ENCODE results near the gene CTRB2. TPM values are rescaled to one million over a fixed set of nuclear protein-coding genes. Genes with fewer than 3 reads are reported as not detected.
"Not testable (repeated sequence)": the region's sequence is repeated elsewhere in the genome, so short reads cannot be mapped to it uniquely, and the experiment has no call there.

Gene CTRB2
- total RNA-seq, 1 donor from 2014 or later, result not detected

DNA sequence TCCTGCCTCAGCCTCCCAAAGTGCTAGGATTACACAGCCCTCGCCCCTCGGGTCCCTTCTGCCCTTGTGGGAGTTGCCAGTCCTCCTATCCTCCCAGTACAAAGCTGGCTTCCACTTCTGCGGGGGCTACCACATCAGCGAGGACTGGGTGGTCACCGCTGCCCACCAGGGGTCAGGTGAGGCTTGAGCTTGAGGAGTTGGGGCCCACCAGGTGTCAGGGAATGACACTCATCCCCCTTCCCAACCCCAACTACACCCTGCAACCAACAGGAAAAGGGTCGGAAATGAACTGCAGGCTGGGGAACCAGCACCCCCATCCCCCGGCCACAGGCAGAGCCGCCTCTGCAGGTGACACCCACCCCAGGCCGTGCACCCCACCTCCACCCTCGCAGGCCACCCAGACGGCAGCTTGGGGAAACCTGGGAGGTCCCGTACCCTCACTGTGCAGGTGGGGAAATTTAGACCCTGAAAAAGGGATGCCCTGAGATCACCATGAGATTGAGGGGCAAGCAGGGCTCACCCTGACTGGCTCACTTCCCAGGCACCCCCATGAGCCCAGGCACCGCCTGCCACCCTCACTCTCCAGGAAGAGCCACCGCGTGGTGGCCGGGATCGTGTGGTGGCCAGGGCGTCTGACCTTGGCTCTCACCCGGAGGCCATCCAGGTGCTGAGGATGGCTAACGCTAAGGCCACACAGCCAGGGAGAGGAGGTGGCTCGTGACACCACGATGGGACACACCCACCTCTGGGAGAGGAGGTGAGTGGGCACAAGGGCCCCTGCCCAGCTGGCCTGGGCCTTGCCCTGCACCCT lies 19.8 kb upstream of the CTRB2 start:
- Mint-ChIP-seq H3K9me3 (no peaks in the 10 kb centered on the region), H3K27me3 (ENCODE audit: low read depth) (peaks cover 6% of the 10 kb centered on the region), H3K27ac (ENCODE audit: unreplicated experiment) (no peak overlapping the region), H3K36me3 (ENCODE audit: low read depth) (peaks cover 3% of the 10 kb centered on the region), H3K4me3 (no peak overlapping the region), H3K4me1 (peaks cover 5% of the 10 kb centered on the region)
- TF ChIP-seq, protein P1, sequence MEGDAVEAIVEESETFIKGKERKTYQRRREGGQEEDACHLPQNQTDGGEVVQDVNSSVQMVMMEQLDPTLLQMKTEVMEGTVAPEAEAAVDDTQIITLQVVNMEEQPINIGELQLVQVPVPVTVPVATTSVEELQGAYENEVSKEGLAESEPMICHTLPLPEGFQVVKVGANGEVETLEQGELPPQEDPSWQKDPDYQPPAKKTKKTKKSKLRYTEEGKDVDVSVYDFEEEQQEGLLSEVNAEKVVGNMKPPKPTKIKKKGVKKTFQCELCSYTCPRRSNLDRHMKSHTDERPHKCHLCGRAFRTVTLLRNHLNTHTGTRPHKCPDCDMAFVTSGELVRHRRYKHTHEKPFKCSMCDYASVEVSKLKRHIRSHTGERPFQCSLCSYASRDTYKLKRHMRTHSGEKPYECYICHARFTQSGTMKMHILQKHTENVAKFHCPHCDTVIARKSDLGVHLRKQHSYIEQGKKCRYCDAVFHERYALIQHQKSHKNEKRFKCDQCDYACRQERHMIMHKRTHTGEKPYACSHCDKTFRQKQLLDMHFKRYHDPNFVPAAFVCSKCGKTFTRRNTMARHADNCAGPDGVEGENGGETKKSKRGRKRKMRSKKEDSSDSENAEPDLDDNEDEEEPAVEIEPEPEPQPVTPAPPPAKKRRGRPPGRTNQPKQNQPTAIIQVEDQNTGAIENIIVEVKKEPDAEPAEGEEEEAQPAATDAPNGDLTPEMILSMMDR (conservative IDR thresholded peaks at IDR 0.05), result no peak
- no peak for DNase-seq (ENCODE audit: low read depth, low spot score)

DNA sequence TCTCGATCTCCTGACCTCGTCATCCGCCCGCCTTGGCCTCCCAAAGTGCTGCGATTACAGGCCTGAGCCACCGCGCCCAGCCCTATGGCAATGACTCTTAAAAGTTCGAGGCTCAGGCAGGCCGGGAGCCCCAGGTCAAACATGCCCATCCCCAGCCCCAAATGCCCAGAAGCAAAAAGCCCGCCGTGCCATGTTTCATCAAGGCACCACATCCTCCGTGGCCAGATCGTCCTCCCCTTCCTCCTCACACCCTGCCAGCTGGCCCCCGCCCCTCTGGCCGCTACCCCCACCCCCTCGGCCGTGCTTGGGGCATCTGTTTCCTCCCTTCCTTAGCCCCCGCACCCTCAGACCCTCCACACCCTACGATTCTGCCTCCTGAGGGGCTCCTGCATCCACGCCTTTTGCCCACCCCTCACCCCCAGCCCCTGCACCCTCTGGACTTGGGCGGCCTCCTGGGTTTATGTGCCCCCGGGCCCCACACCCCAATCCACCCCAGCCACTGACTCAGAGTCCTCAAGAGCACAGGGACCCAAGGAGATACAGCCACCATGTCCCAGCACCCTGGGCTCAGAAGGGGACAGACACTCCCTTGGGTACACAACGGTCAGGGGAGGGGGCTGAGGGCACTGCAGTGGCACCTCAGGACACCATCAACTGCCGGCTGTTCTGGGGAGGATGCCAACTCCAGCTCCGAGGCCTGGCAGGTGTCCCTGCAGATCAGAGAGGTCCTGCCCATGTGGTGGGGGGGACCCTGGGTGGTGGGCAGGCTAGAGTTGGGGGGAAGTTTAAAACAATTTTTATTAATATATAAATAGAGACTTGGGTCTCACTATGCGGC lies 18.9 kb upstream of the CTRB2 start:
- Mint-ChIP-seq H3K4me1 (peaks cover 5% of the 10 kb centered on the region), H3K27ac (ENCODE audit: unreplicated experiment) (no peak overlapping the region), H3K4me3 (peak overlapping the region; percentile 34), H3K36me3 (ENCODE audit: low read depth) (no peaks in the 10 kb centered on the region), H3K27me3 (ENCODE audit: low read depth) (peaks cover 6% of the 10 kb centered on the region), H3K9me3 (no peaks in the 10 kb centered on the region)
- TF ChIP-seq, protein P1 (conservative IDR thresholded peaks at IDR 0.05), result no peak
- DNase-seq (ENCODE audit: low read depth, low spot score), result no peak

GRCh38 chr16:75225092-75225491 lies 18.1 kb upstream of the CTRB2 start:
- TF ChIP-seq, protein P1 (conservative IDR thresholded peaks at IDR 0.05), result no peak
- Mint-ChIP-seq H3K9me3 (no peaks in the 10 kb centered on the region), H3K4me3 (no peak overlapping the region), H3K4me1 (no peaks in the 10 kb centered on the region), H3K36me3 (ENCODE audit: low read depth) (no peaks in the 10 kb centered on the region), H3K27me3 (ENCODE audit: low read depth) (peaks cover 3% of the 10 kb centered on the region), H3K27ac (ENCODE audit: unreplicated experiment) (no peak overlapping the region)
- no peak for DNase-seq (ENCODE audit: low read depth, low spot score)

DNA sequence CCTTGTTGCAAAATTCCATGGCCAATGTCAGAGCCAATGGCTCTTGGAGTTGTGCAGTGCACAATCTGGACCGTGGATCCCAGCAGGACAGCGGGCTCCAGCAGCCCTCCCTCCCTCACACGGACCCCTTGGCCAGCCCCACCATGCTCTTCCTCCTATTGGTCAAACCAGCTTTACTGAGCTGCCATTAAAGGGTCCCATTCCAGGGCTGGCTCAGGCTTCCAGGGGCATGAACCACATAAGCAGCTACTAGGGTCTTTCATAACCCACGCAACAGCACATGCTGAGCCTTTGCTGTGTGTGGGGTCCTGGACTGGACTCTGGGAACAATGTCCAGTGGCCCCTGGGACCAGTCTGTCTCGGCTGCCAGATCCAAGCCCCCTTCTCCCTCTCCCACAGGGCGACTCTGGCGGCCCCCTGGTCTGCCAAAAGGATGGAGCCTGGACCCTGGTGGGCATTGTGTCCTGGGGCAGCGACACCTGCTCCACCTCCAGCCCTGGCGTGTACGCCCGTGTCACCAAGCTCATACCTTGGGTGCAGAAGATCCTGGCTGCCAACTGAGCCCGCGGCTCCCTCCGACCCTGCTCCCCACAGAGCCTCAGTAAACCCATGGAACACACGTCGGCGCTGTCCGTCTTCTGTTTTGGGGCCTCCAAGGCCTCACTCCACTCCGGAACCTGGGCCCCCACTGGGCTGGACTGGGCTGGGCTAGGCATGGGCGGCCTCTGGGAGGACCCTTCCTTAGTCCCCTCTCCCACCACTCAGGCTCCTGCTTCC lies 17.5 kb upstream of the CTRB2 start:
- peaks cover 3% of the 10 kb centered on the region for H3K27me3 Mint-ChIP-seq (ENCODE audit: low read depth)
- H3K9me3 Mint-ChIP-seq, result no peaks in the 10 kb centered on the region
- H3K27ac Mint-ChIP-seq (ENCODE audit: unreplicated experiment), result peak overlapping the region; percentile 92
- no peaks in the 10 kb centered on the region for H3K36me3 Mint-ChIP-seq (ENCODE audit: low read depth)
- TF ChIP-seq, protein P1 (conservative IDR thresholded peaks at IDR 0.05), result no peak
- DNase-seq (ENCODE audit: low read depth, low spot score), result no peak
- no peaks in the 10 kb centered on the region for H3K4me1 Mint-ChIP-seq
- H3K4me3 Mint-ChIP-seq, result peak overlapping the region; percentile 57

DNA sequence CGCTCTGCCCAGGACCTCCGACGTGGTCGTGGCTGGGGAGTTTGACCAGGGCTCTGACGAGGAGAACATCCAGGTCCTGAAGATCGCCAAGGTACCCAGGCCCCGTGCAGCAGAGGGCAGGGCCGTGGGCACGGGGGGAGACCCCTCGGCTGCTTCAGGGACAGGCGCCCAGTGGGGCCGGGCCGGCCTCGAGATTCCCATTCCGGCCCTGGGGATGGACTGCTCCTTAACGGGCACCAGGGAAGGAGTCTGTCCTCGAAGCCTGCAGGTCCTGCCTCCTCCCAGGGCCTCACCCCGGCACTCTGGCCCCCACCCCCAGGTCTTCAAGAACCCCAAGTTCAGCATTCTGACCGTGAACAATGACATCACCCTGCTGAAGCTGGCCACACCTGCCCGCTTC lies 16.2 kb upstream of the CTRB2 start:
- H3K4me3 Mint-ChIP-seq; H3K27ac Mint-ChIP-seq (ENCODE audit: unreplicated experiment); H3K27me3 Mint-ChIP-seq (ENCODE audit: low read depth); H3K36me3 Mint-ChIP-seq (ENCODE audit: low read depth); H3K9me3 Mint-ChIP-seq; H3K4me1 Mint-ChIP-seq; DNase-seq (ENCODE audit: low read depth, low spot score): not testable (repeated sequence)
